Stimulated activated CD8-positive, alpha-beta memory T cell treated with anti-CD3 and anti-CD28 coated beads, Interleukin-4, amount 100 ng/mL, for 24 hours (primary cell): ENCODE data around the gene HBA2.
"Not testable (repeated sequence)": the region's sequence is repeated elsewhere in the genome, so short reads cannot be mapped to it uniquely, and the experiment has no call there.

Source experiments
- DNase-seq: peaks from one replicate; pipeline ENCODE4 v3.0.0-alpha.2; 2020; ENCODE audit warnings: low read depth

HBA2 gene

GRCh38 chr16:155031-155398 lies 17.7 kb upstream of the HBA2 start:
- no peak for DNase-seq

GRCh38 chr16:159136-159849 lies 13.4 kb upstream of the HBA2 start:
- DNase-seq = no peak

GRCh38 chr16:160242-160641 lies 12.4 kb upstream of the HBA2 start:
- DNase-seq = not testable (repeated sequence)

GRCh38 chr16:160691-161190 lies 11.9 kb upstream of the HBA2 start:
- DNase-seq = no peak

GRCh38 chr16:162271-162991 lies 10.2 kb upstream of the HBA2 start:
- DNase-seq = no peak

- not testable (repeated sequence) for DNase-seq
These were observed 9.5 kb upstream of the HBA2 start for GRCh38 chr16:163139-163538.

- DNase-seq = not testable (repeated sequence)
These were observed 9.0 kb upstream of the HBA2 start for GRCh38 chr16:163696-164095.

- DNase-seq = not testable (repeated sequence)
These were observed 8.4 kb upstream of the HBA2 start for GRCh38 chr16:164134-164823.

- no peak for DNase-seq
These were observed 7.7 kb upstream of the HBA2 start for GRCh38 chr16:164827-165538.

- no peak for DNase-seq
These were observed 6.9 kb upstream of the HBA2 start, which contains the start of gene HBM for GRCh38 chr16:165539-166374. TSS of gene HBM (plus strand) at chr16:165978. CDS start at chr16:165998, 20 bp downstream.

GRCh38 chr16:166375-167121 lies 6.1 kb upstream of the HBA2 start:
- no peak for DNase-seq

- no peak for DNase-seq
These were observed 5.5 kb upstream of the HBA2 start for GRCh38 chr16:167122-167690.

- DNase-seq = no peak
These were observed 4.3 kb upstream of the HBA2 start for GRCh38 chr16:168424-168823.

GRCh38 chr16:169014-169413 lies 3.7 kb upstream of the HBA2 start:
- DNase-seq = no peak

- DNase-seq = not testable (repeated sequence)
These were observed 2.6 kb upstream of the HBA2 start for GRCh38 chr16:170088-170507.

GRCh38 chr16:170788-171187 lies 1.9 kb upstream of the HBA2 start:
- DNase-seq = no peak

- DNase-seq = not testable (repeated sequence)
These were observed 657 bp downstream of the HBA2 start for GRCh38 chr16:173211-173854.

GRCh38 chr16:173928-174769 lies 1.5 kb downstream of the HBA2 start:
- DNase-seq = not testable (repeated sequence)
